ENCODE data around the gene ALDH8A1. TPM values are rescaled to one million over a fixed set of nuclear protein-coding genes. Genes with fewer than 3 reads are reported as not detected.

ALDH8A1 gene
- total RNA-seq, 1 experiment from 2014 or later, result not detected

DNA sequence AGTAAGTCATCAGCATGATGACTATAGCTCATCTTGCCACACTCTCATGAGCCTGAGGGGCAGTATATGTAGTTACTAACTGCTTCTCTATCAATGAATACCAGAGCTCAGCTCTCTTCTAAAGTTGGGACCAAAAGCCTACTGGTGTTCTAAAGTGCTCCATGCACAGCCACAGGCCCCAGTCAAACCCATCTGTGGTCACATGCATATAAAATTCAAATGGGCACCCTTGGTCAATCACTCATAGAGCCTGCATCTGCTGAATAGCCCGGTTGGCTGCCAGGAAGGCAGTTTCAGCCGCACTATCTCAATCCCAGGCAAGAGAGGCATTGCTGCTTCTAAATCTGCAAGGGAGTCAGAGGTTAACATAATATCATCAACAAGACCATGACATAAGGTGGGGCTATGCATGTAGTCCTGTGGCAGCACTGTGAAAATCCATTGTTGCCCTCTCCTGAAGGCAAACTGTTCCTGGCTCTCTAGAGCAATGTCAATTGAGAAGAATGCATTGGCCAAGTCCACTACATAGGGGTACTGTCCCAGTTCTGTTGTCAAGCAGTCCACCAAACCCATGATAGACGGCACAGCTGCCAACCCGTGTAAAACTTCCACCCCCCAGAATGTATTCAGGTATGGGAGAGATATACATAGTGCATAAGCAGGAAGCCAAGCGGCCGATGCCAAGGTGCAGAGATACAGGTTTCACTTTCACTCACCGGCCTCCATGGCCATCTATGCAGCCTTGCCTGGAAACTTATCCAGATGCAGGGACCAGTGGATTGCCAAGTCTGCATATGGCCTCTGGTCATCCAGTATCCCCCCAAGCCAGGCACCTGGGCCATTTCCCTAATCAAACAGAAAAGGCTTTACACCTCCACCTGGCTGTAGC lies 76.2 kb downstream of the ALDH8A1 start:
- Histone ChIP-seq H4K5ac (ENCODE audit: insufficient read length, low read depth, low read length) (no peak overlapping the region), H3K23me2 (ENCODE audit: insufficient read length, low read depth, low read length, poor library complexity, severe bottlenecking) (no peaks in the 10 kb centered on the region), H3K79me1 (ENCODE audit: insufficient read depth, low read depth, low read length, poor library complexity, severe bottlenecking) (no peaks in the 10 kb centered on the region), H3T11ph (ENCODE audit: low read length) (no peak overlapping the region), H2BK15ac (ENCODE audit: low read depth, low read length) (no peak overlapping the region), H3K79me2 (ENCODE audit: insufficient read depth, low read length) (no peaks in the 10 kb centered on the region), H2AK5ac (ENCODE audit: insufficient read length, low read length) (no peak overlapping the region), H3K4ac (ENCODE audit: low read depth, low read length) (no peak overlapping the region), H3K9me3 (ENCODE audit: control insufficient read depth, low read depth, low read length) (peaks cover 9% of the 10 kb centered on the region), H2AFZ (ENCODE audit: low read length) (no peak overlapping the region), H2BK120ac (ENCODE audit: low read depth, low read length, poor library complexity, severe bottlenecking) (no peak overlapping the region), H3K18ac (ENCODE audit: insufficient read length, low read depth, low read length) (no peak overlapping the region), H2BK20ac (ENCODE audit: low read depth, low read length, poor library complexity, severe bottlenecking) (no peak overlapping the region), H4K91ac (ENCODE audit: insufficient read length, low read depth, low read length) (no peak overlapping the region), H3K56ac (ENCODE audit: insufficient read length, low read depth, low read length) (no peak overlapping the region), H3K23ac (ENCODE audit: insufficient read length, low read depth, low read length) (no peak overlapping the region), H3K4me1 (ENCODE audit: insufficient read depth, low read length) (0 out of 2 replicates have a peak, but pooled peaks cover 3% of the 10 kb centered on the region), H2BK5ac (ENCODE audit: insufficient read length, low read length) (no peak overlapping the region), H3K4me2 (ENCODE audit: insufficient read depth, insufficient read length, low read length) (no peak overlapping the region), H3K9ac (ENCODE audit: extremely low read depth, insufficient read length, low read length) (no peak overlapping the region), H2BK12ac (ENCODE audit: insufficient read length, low read depth, low read length) (no peak overlapping the region), H4K8ac (replicated peaks; ENCODE audit: insufficient read length, low read depth, low read length) (no peak overlapping the region), H4K20me1 (ENCODE audit: control insufficient read depth, insufficient read depth, insufficient read length) (no peaks in the 10 kb centered on the region), H3K27ac (ENCODE audit: insufficient read length, low read depth, low read length) (no peak overlapping the region), H3K27me3 (ENCODE audit: insufficient read depth, low read length) (no peaks in the 10 kb centered on the region), H3K14ac (ENCODE audit: insufficient read depth, low read length) (no peak overlapping the region)
- Mint-ChIP-seq H3K36me3 (ENCODE audit: insufficient read depth in 1 of 3, low read depth in 3 of 3) (peaks cover 5 to 12% (median 12%) of the 10 kb centered on the region in 3 experiments), H3K4me1 (peaks cover 15% of the 10 kb centered on the region in 2 experiments), H3K9me3 (peaks cover 20 to 21% of the 10 kb centered on the region in 2 experiments), H3K27ac (no peak overlapping the region; a peak in 1 of 7 replicates), H3K4me3 (no peak overlapping the region; a peak in 1 of 5 replicates), H3K27me3 (ENCODE audit: low read depth) (no peaks in the 10 kb centered on the region)
- WGBS (ENCODE audit: extremely low coverage, insufficient read length, low lambda C conversion rate), result no CpG with 5 or more reads among the region's 7 CpGs
- no peak for DNase-seq
- TF ChIP-seq, protein P1, sequence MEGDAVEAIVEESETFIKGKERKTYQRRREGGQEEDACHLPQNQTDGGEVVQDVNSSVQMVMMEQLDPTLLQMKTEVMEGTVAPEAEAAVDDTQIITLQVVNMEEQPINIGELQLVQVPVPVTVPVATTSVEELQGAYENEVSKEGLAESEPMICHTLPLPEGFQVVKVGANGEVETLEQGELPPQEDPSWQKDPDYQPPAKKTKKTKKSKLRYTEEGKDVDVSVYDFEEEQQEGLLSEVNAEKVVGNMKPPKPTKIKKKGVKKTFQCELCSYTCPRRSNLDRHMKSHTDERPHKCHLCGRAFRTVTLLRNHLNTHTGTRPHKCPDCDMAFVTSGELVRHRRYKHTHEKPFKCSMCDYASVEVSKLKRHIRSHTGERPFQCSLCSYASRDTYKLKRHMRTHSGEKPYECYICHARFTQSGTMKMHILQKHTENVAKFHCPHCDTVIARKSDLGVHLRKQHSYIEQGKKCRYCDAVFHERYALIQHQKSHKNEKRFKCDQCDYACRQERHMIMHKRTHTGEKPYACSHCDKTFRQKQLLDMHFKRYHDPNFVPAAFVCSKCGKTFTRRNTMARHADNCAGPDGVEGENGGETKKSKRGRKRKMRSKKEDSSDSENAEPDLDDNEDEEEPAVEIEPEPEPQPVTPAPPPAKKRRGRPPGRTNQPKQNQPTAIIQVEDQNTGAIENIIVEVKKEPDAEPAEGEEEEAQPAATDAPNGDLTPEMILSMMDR (conservative IDR thresholded peaks at IDR 0.05), result no peak
